Left ventricle myocardium inferior (tissue), 1 donor: ENCODE results near the gene SORCS3. TPM values are rescaled to one million over a fixed set of nuclear protein-coding genes. Genes with fewer than 3 reads are reported as not detected.

Experiments
- DNase-seq: peaks from one replicate; pipeline ENCODE4 v3.0.0-alpha.2; 2020
- H3K27ac ChIP-seq: fragments of 200-600 bp; replicated peaks from 2 replicates; pipeline ENCODE4 v1.8.0; 2021
- H3K27me3 ChIP-seq: fragments of 200-600 bp; 2 replicates; pipeline ENCODE4 v1.8.0; 2021; ENCODE audit warnings: low read depth
- H3K36me3 ChIP-seq: fragments of 200-600 bp; 2 replicates; pipeline ENCODE4 v1.8.0; 2021
- H3K4me1 ChIP-seq: fragments of 200-600 bp; 2 replicates; pipeline ENCODE4 v1.8.0; 2021
- H3K4me3 ChIP-seq: fragments of 200-600 bp; 2 replicates; pipeline ENCODE4 v1.8.0; 2021; ENCODE audit warnings: mild to moderate bottlenecking, moderate library complexity
- H3K9me3 ChIP-seq: fragments of 200-600 bp; replicated peaks from 2 replicates; pipeline ENCODE4 v1.8.0; 2021
- intact Hi-C: fragments of 100-400 bp; cut with micrococcal nuclease; formaldehyde crosslinking; loops from one replicate; pipeline ENCODE4 v1.11.0; 2022
- total RNA-seq: library from RNA; stranded (reverse); fragmentation: NEBNext Ultra II Directional; extraction: Animal tissue kit (Norgen Biotek cat#: 25700); gene quantifications from one replicate; pipeline ENCODE4 v1.2.1, GENCODE V29; 2021
- TF ChIP-seq, protein P1 (sequence below): fragments of 200-600 bp; IDR thresholded peaks from 2 replicates; pipeline ENCODE4 v1.8.0; 2021; ENCODE audit warnings: antibody characterized with exemption, mild to moderate bottlenecking, borderline replicate concordance
- donor health status: DM: no; HTN: yes; CAD: no; lungs with severe emphysema.

SORCS3 gene
- total RNA-seq, 1 donor from 2014 or later = 0.03 TPM

DNA sequence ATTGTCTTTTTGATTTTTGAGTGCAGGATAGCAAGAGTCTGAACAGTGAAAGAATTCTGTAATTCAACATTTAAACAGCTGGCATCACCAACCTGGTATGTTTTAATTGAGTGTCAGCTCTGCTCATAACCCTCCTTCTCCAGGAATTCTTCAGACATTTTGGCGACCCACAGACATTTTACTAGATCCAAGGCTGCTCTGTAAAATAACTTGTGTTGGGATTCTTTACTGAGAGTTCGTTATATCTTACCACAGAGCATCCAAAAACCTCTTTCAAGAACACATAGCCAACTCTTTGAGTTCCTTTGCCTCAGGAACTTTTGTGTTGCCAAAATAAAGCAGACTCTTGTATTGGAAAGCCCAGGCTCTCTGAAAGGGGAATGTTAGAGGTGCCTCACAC is 27.7 kb upstream of the SORCS3 start:
- intact Hi-C loops = loop anchor here (10.0 kb wide), 1 partner anchor 209 kb away; no protein-coding TSS in a partner anchor
- peaks cover 24% of the 10 kb centered on the region for H3K9me3 ChIP-seq

DNA sequence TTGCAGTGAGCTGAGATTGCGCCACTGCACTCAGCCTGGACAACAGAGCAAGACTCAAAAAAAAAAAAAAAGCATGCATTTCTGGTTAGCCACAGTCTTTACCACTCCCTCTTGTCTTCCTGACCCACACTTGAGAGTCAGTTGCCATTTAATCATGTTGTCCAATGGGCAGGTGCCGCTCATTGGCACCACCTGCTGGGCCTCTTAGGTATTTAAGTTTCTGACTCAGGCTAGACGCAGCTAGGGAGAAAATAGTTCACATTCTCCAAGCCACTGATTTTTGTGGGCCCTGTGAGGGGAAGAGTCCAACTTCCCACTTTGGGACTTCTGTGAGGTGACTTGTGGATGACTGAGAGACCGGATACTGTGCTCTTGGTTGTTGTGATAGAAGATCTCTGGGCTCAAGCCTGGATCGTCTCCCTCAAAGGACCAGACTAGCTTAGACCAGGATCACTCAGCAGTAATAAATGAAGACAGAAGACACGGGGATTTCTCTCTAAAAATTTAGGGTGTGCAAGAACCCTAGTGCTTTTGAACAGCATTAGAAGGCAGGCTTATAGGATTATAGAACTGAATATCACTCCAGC is 26.8 kb upstream of the SORCS3 start:
- no peak overlapping the region for H3K4me3 ChIP-seq
- H3K9me3 ChIP-seq = peaks cover 15% of the 10 kb centered on the region
- H3K36me3 ChIP-seq = no peaks in the 10 kb centered on the region
- no peaks in the 10 kb centered on the region for H3K4me1 ChIP-seq
- no peak overlapping the region for H3K27ac ChIP-seq
- TF ChIP-seq, protein P1, sequence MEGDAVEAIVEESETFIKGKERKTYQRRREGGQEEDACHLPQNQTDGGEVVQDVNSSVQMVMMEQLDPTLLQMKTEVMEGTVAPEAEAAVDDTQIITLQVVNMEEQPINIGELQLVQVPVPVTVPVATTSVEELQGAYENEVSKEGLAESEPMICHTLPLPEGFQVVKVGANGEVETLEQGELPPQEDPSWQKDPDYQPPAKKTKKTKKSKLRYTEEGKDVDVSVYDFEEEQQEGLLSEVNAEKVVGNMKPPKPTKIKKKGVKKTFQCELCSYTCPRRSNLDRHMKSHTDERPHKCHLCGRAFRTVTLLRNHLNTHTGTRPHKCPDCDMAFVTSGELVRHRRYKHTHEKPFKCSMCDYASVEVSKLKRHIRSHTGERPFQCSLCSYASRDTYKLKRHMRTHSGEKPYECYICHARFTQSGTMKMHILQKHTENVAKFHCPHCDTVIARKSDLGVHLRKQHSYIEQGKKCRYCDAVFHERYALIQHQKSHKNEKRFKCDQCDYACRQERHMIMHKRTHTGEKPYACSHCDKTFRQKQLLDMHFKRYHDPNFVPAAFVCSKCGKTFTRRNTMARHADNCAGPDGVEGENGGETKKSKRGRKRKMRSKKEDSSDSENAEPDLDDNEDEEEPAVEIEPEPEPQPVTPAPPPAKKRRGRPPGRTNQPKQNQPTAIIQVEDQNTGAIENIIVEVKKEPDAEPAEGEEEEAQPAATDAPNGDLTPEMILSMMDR = peak; percentile 43
- peaks cover 25% of the 10 kb centered on the region for H3K27me3 ChIP-seq
- DNase-seq = no peak
- intact Hi-C loops = loop anchor here (10.0 kb wide), 1 partner anchor 210 kb away; no protein-coding TSS in a partner anchor

More for the DNA sequence above, 27.7 kb upstream of the SORCS3 start:
- no peak for DNase-seq
- no peak overlapping the region for H3K4me3 ChIP-seq
- H3K27me3 ChIP-seq = peaks cover 24% of the 10 kb centered on the region
- TF ChIP-seq, protein P1 = no peak
- H3K4me1 ChIP-seq = no peaks in the 10 kb centered on the region
- H3K36me3 ChIP-seq = no peaks in the 10 kb centered on the region
- H3K27ac ChIP-seq = no peak overlapping the region

DNA sequence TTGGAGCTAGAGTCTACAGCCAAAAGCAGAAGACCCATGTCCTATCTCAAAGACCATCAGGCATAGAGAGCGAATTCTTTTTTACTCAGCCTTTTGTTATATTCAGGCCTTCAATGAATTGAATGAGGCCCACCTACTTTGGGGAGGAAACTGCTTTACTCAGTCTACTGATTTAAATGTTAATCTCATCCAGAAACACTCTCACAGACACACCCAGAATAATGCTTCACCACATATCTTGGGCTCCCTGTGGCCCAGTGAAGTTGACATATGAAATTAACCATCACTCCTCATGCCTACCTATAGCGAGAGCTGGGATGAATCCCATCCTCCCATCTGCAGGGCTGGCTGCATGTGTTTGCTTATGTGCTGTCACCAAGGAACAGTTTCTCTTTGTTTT is 26.0 kb upstream of the SORCS3 start:
- H3K4me1 ChIP-seq = no peaks in the 10 kb centered on the region
- TF ChIP-seq, protein P1 = no peak
- H3K4me3 ChIP-seq = no peak overlapping the region
- no peaks in the 10 kb centered on the region for H3K36me3 ChIP-seq
- intact Hi-C loops = loop anchor here (10.0 kb wide), 1 partner anchor 210 kb away; no protein-coding TSS in a partner anchor
- H3K27me3 ChIP-seq = peaks cover 25% of the 10 kb centered on the region
- no peak for DNase-seq
- no peak overlapping the region for H3K27ac ChIP-seq
- peaks cover 8% of the 10 kb centered on the region for H3K9me3 ChIP-seq

DNA sequence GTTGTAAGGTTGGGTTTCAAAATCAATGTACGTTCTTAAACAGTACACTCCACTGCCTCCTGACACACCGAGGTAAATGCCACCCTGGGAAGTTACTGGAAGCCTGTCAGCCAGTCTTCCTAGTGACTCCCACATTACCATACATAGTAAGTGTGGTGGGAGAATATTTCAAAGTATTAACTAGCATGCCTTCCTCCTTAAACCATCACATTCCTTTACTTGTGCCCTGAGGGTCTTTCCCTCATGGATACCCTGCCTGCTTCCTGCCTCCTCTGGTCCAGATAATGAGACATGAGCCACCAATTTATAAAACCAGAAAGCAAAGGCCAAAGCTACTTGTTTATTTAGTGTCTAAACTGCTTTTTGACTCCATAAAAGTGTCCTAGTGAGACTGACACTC is 23.3 kb upstream of the SORCS3 start:
- TF ChIP-seq, protein P1 = no peak
- DNase-seq = no peak
- Histone ChIP-seq H3K36me3 (no peaks in the 10 kb centered on the region), H3K9me3 (no peaks in the 10 kb centered on the region), H3K4me3 (no peak overlapping the region), H3K4me1 (no peaks in the 10 kb centered on the region), H3K27me3 (peaks cover 40% of the 10 kb centered on the region), H3K27ac (no peak overlapping the region)
- intact Hi-C loops = loop anchor here (10.0 kb wide), 1 partner anchor 213 kb away; no protein-coding TSS in a partner anchor

DNA sequence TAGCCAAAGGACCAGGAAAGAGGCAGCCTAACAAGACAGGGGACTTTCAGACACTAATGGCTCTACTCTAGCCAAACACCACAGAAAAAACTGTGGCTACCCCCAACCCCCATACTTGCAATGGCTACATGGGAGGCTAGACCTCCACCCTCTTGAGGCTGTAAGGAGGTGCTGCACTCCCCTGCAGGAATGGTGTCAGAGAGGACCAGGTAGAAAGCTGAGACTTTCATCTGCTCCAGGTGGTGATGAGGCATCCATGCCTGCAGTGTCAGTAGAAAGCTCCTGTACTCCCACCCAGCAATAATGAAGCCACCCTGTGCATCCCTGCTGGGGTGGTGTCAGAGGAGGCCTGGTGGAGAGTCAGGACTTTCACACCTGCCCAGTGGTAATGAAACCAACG is 18.9 kb upstream of the SORCS3 start:
- intact Hi-C loops = no loop called here
- TF ChIP-seq, protein P1 = no peak

More for the DNA sequence above, 18.9 kb upstream of the SORCS3 start:
- Histone ChIP-seq H3K4me1 (no peaks in the 10 kb centered on the region), H3K4me3 (no peak overlapping the region), H3K36me3 (no peaks in the 10 kb centered on the region), H3K27ac (no peak overlapping the region), H3K9me3 (no peaks in the 10 kb centered on the region), H3K27me3 (peaks cover 51% of the 10 kb centered on the region)
- no peak for DNase-seq
